Measurements from ENCODE around the gene KCTD5. TPM values are rescaled to one million over a fixed set of nuclear protein-coding genes. Genes with fewer than 3 reads are reported as not detected.

KCTD5 gene
- total RNA-seq, 1 experiment from 2014 or later, result 27.8 TPM

- no peak for TF ChIP-seq PREB (CRISPR knock-in tag; IDR thresholded peaks at IDR 0.05; ENCODE audit: borderline replicate concordance)
- no peak for TF ChIP-seq ARID4B (CRISPR knock-in tag; IDR thresholded peaks at IDR 0.05; ENCODE audit: borderline replicate concordance)
- no peak for TF ChIP-seq ZMAT4 (CRISPR knock-in tag; IDR thresholded peaks at IDR 0.05)
- no peak for TF ChIP-seq CREM (CRISPR knock-in tag; IDR thresholded peaks at IDR 0.05)
- TF ChIP-seq NR1H2 (CRISPR knock-in tag; IDR thresholded peaks at IDR 0.05), result no peak
- no peak for TF ChIP-seq ZSCAN18 (CRISPR knock-in tag; IDR thresholded peaks at IDR 0.05)
- no peak for TF ChIP-seq TCF7 (CRISPR knock-in tag; IDR thresholded peaks at IDR 0.05; ENCODE audit: low read depth)
- TF ChIP-seq FOXJ3 (CRISPR knock-in tag; IDR thresholded peaks at IDR 0.05; ENCODE audit: borderline replicate concordance), result no peak
These were observed 56.3 kb downstream of the KCTD5 start (continued) for GRCh38 chr16:2738615-2739014.

GRCh38 chr16:2739625-2740430, 57.5 kb downstream of the KCTD5 start:
- ATAC-seq (no peak; the same call in 1 of the 2 replicates), DNase-seq (ENCODE audit: low spot score) (no peak)
- Mint-ChIP-seq H3K36me3 (no peaks in the 10 kb centered on the region), H3K9me3 (no peaks in the 10 kb centered on the region), H3K4me1 (no peaks in the 10 kb centered on the region), H3K27ac (no peak overlapping the region), H3K27me3 (ENCODE audit: low read depth) (no peaks in the 10 kb centered on the region), H3K4me3 (no peak overlapping the region)
- no peak for TF ChIP-seq EMX1 (CRISPR knock-in tag; IDR thresholded peaks at IDR 0.05)
- no peak for TF ChIP-seq HMGA2 (CRISPR knock-in tag; IDR thresholded peaks at IDR 0.05)
- no peak for TF ChIP-seq ZNF138 (CRISPR knock-in tag; conservative IDR thresholded peaks at IDR 0.05)
- no peak for TF ChIP-seq ZMAT4 (CRISPR knock-in tag; IDR thresholded peaks at IDR 0.05)
- TF ChIP-seq ZBTB21 (CRISPR knock-in tag; IDR thresholded peaks at IDR 0.05; ENCODE audit: borderline replicate concordance), result no peak
- no peak for TF ChIP-seq SOX15 (CRISPR knock-in tag; IDR thresholded peaks at IDR 0.05)
- no peak for TF ChIP-seq CREB1 (CRISPR knock-in tag; IDR thresholded peaks at IDR 0.05)
- no peak for TF ChIP-seq ZNF121 (CRISPR knock-in tag; IDR thresholded peaks at IDR 0.05)
- ChIA-PET POLR2A (no interaction called here), CTCF (interaction anchor here (0.7 kb wide), 1 partner anchor 99 kb away, joined by 4 read pairs; no protein-coding TSS in a partner anchor)

GRCh38 chr16:2740476-2740875, 58.2 kb downstream of the KCTD5 start:
- no peak for ATAC-seq
- no peak for TF ChIP-seq MXD4 (CRISPR knock-in tag; IDR thresholded peaks at IDR 0.05; ENCODE audit: borderline replicate concordance)
- no peak overlapping the region for H3K4me3 Mint-ChIP-seq
- H3K27me3 Mint-ChIP-seq (ENCODE audit: low read depth), result no peaks in the 10 kb centered on the region
- H3K36me3 Mint-ChIP-seq, result no peaks in the 10 kb centered on the region
- no peaks in the 10 kb centered on the region for H3K9me3 Mint-ChIP-seq
- POLR2A ChIA-PET, result no interaction called here
- CTCF ChIA-PET, result interaction anchor here (0.7 kb wide), 1 partner anchor 99 kb away, joined by 4 read pairs; no protein-coding TSS in a partner anchor
- DNase-seq (ENCODE audit: low spot score), result no peak
- no peak overlapping the region for H3K27ac Mint-ChIP-seq
- no peaks in the 10 kb centered on the region for H3K4me1 Mint-ChIP-seq
